ENCODE data around the gene SETBP1. TPM values are rescaled to one million over a fixed set of nuclear protein-coding genes. Genes with fewer than 3 reads are reported as not detected.

The SETBP1 gene
- total and polyA plus RNA-seq, 2 of the 8 experiments (the other 6 are each of a cell fraction or from before 2014, with no cell fraction given), result 2.0 to 6.5 TPM

GRCh38 chr18:44730803-44731529 is 50.3 kb downstream of the SETBP1 start:
- TF ChIP-seq CHD1 (IDR thresholded peaks at IDR 0.05; ENCODE audit: low read depth, low read length) (no peak), SP4 (IDR thresholded peaks at IDR 0.05; ENCODE audit: low read length) (no peak), POLR2A (IDR thresholded peaks at IDR 0.05; ENCODE audit: control extremely low read depth in 1 of 2, low read depth in 2 of 2, low read length in 2 of 2) (no peak), TAF1 (IDR thresholded peaks at IDR 0.05; ENCODE audit: low read depth, low read length) (no peak)
- Histone ChIP-seq H3K27ac (ENCODE audit: low read depth, low read length) (no peak overlapping the region), H2BK5ac (ENCODE audit: low read depth, low read length) (no peak overlapping the region), H3K9ac (replicated peaks in 1 of 4; ENCODE audit: extremely low read depth in 1 of 4, low read depth in 3 of 4, low read length in 3 of 4) (no peak overlapping the region), H3K4me3 (ENCODE audit: extremely low read depth in 1 of 4, insufficient read depth in 2 of 4, low read depth in 3 of 4, low read length in 4 of 4) (no peak overlapping the region), H2BK20ac (ENCODE audit: low read length) (no peak overlapping the region), H3K4ac (replicated peaks; ENCODE audit: insufficient read length, low read depth, low read length) (no peak overlapping the region), H3K9me3 (ENCODE audit: insufficient read depth in 2 of 2, low read depth in 1 of 2, low read length in 1 of 2) (no peaks in the 10 kb centered on the region), H4K8ac (ENCODE audit: extremely low read depth, insufficient read depth, low read length) (no peak overlapping the region), H2AK5ac (ENCODE audit: low read depth, low read length) (no peak overlapping the region), H4K5ac (ENCODE audit: insufficient read length, low read depth, low read length) (no peak overlapping the region), H3K23ac (ENCODE audit: insufficient read length) (no peak overlapping the region), H2BK15ac (ENCODE audit: low read length) (no peak overlapping the region), H3K79me2 (ENCODE audit: control insufficient read depth in 1 of 2, insufficient read depth in 2 of 2, low read length in 2 of 2) (no peaks in the 10 kb centered on the region), H3K4me1 (replicated peaks in 1 of 4; ENCODE audit: control insufficient read depth in 3 of 4, insufficient read depth in 4 of 4, low read length in 3 of 4) (peaks cover 0 to 10% (median 0%) of the 10 kb centered on the region in 4 experiments; a peak in 1 of 7 replicates), H3K27me3 (replicated peaks in 1 of 4; ENCODE audit: control insufficient read depth in 3 of 4, extremely low read depth in 1 of 4, insufficient read depth in 3 of 4, low read length in 3 of 4) (no peaks in the 10 kb centered on the region), H3K36me3 (ENCODE audit: control insufficient read depth in 2 of 4, insufficient read depth in 4 of 4, low read length in 3 of 4) (no peaks in the 10 kb centered on the region), H3K18ac (ENCODE audit: extremely low read depth, low read length) (no peak overlapping the region), H2BK12ac (ENCODE audit: low read depth, low read length) (no peak overlapping the region), H3K4me2 (ENCODE audit: insufficient read depth in 1 of 2, low read depth in 2 of 2, low read length in 2 of 2) (no peak overlapping the region), H3K56ac (replicated peaks; ENCODE audit: insufficient read length, low read depth, low read length) (no peak overlapping the region), H3K23me2 (ENCODE audit: low read depth, low read length) (no peaks in the 10 kb centered on the region), H4K20me1 (replicated peaks in 1 of 2; ENCODE audit: control insufficient read depth in 1 of 2, insufficient read depth in 2 of 2, low read length in 2 of 2) (no peaks in the 10 kb centered on the region), H3K79me1 (ENCODE audit: low read depth, low read length) (no peaks in the 10 kb centered on the region), H2AFZ (ENCODE audit: low read length) (no peak overlapping the region), H3K14ac (ENCODE audit: insufficient read length) (no peak overlapping the region), H2BK120ac (replicated peaks; ENCODE audit: low read depth, low read length) (no peak overlapping the region), H4K91ac (replicated peaks; ENCODE audit: insufficient read length, low read length) (no peak overlapping the region)
- 91% methylated on average over 7 of the region's 7 CpGs; no CpG with 5 or more reads in 1 of the 2 experiments for WGBS, 2 experiments (ENCODE audit: extremely low coverage in 1 of 2, insufficient coverage in 1 of 2, insufficient read length in 1 of 2, insufficient replicate concordance in 2 of 2, low coverage in 1 of 2, low lambda C conversion rate in 2 of 2, missing lambda C conversion rate in 1 of 2)
- no peak for FAIRE-seq
- no peak for DNase-seq (ENCODE audit: low read depth in 1 of 2, low spot score in 2 of 2)
- ChIA-PET POLR2A (ENCODE audit: partially characterized antibody) (no interaction called here), CTCF (ENCODE audit: partially characterized antibody) (no interaction called here)

Data from H1 (cell line).